ENCODE results near the gene GAGE13.

DNA sequence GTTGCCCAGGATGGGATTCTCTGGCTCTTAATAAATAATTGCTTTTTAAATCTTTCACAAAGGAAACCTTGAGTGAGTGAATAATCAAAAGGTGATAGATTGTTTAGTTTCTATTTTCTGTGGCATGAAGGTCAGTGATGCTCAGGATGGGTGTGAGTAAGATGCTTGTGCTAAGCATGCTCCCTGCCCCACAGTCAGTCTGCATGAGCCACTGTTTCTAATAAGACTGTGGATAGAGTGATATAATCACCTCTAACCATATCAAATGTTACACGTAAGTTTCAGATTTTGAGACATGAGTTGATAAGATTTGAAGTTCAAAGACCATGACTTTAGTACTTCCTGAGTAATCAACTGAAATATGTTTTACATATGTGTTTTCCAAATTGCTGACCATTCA, 30.7 kb upstream of the GAGE13 start:
- TF ChIP-seq CTCF (IDR thresholded peaks at IDR 0.05 in 2 of 3, conservative IDR thresholded peaks at IDR 0.05 in 1 of 3; ENCODE audit: insufficient read depth in 2 of 3, low read depth in 1 of 3, low read length in 3 of 3) (no peak), ZNF740 (CRISPR knock-in tag; IDR thresholded peaks at IDR 0.05) (no peak), ZNF740 (tag; IDR thresholded peaks at IDR 0.05) (no peak), RNF2 (IDR thresholded peaks at IDR 0.05) (no peak), ZNF76 (CRISPR knock-in tag; IDR thresholded peaks at IDR 0.05; ENCODE audit: borderline replicate concordance) (no peak), COPS2 (conservative IDR thresholded peaks at IDR 0.05) (no peak), SREBF2 (CRISPR knock-in tag; IDR thresholded peaks at IDR 0.05) (no peak)

Data from K562 (cell line).